ENCODE results near the gene PDE5A.

DNA sequence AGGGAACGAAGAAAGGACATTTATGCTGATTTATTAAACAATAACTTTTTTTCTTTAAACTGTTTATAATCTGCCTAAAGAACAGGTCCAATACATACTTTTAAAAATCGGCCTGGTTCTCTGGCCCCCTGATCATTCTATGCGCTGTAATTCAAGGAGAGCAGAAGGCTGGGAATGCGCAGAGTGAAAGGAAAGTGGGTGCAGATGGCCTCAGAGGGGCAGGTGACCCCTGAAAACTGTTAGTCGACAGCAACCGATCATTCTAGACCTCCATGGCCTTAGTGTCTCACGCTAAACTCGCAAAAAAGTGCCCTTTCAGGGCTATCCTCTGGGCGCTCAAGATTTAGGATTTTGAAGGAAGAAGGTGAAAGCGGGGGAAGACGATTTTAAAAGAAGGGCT is 2.2 kb downstream of the PDE5A start:
- TF ChIP-seq, protein P1, sequence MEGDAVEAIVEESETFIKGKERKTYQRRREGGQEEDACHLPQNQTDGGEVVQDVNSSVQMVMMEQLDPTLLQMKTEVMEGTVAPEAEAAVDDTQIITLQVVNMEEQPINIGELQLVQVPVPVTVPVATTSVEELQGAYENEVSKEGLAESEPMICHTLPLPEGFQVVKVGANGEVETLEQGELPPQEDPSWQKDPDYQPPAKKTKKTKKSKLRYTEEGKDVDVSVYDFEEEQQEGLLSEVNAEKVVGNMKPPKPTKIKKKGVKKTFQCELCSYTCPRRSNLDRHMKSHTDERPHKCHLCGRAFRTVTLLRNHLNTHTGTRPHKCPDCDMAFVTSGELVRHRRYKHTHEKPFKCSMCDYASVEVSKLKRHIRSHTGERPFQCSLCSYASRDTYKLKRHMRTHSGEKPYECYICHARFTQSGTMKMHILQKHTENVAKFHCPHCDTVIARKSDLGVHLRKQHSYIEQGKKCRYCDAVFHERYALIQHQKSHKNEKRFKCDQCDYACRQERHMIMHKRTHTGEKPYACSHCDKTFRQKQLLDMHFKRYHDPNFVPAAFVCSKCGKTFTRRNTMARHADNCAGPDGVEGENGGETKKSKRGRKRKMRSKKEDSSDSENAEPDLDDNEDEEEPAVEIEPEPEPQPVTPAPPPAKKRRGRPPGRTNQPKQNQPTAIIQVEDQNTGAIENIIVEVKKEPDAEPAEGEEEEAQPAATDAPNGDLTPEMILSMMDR (IDR thresholded peaks at IDR 0.05; ENCODE audit: borderline replicate concordance, extremely low read depth, low read length, poor library complexity, severe bottlenecking) = no peak
- no peak for TF ChIP-seq EZH2 (IDR thresholded peaks at IDR 0.05; ENCODE audit: borderline replicate concordance, low read depth, low read length, severe bottlenecking)

Data from DND-41 (cell line).